WTC11 (cell line): Measurements from ENCODE around the gene EYS.

Source experiments
- ATF2 ChIP-seq: sonication (generic); formaldehyde crosslinking; IDR thresholded peaks from 2 replicates; pipeline ENCODE4 v1.8.1; 2022; ENCODE audit warnings: low read depth, missing genetic modification reagents, borderline replicate concordance
- CBFB ChIP-seq: sonication (generic); formaldehyde crosslinking; IDR thresholded peaks from 2 replicates; pipeline ENCODE4 v1.8.1; 2022; ENCODE audit warnings: mild to moderate bottlenecking, low read depth, missing genetic modification reagents
- CTCF ChIP-seq: fragments of 200-600 bp; IDR thresholded peaks from 2 replicates; pipeline ENCODE4 v1.8.0; 2022; ENCODE audit warnings: antibody characterized with exemption
- E2F5 ChIP-seq: sonication (generic); formaldehyde crosslinking; IDR thresholded peaks from 2 replicates; pipeline ENCODE4 v1.8.1; 2022; ENCODE audit warnings: mild to moderate bottlenecking, moderate library complexity, missing genetic modification reagents
- IRF2 ChIP-seq: sonication (generic); formaldehyde crosslinking; IDR thresholded peaks from 2 replicates; pipeline ENCODE4 v1.8.0; 2022; ENCODE audit warnings: low read depth, missing genetic modification reagents, borderline replicate concordance
- MYBL2 ChIP-seq: sonication (generic); formaldehyde crosslinking; IDR thresholded peaks from 2 replicates; pipeline ENCODE4 v1.8.1; 2023; ENCODE audit warnings: mild to moderate bottlenecking, moderate library complexity, missing genetic modification reagents
- NFYB ChIP-seq: sonication (generic); formaldehyde crosslinking; conservative IDR thresholded peaks from 2 replicates; pipeline ENCODE4 v1.8.0; 2022; ENCODE audit warnings: low read depth, missing genetic modification reagents
- NR2C2 ChIP-seq: sonication (generic); formaldehyde crosslinking; IDR thresholded peaks from 2 replicates; pipeline ENCODE4 v1.8.0; 2022; ENCODE audit warnings: mild to moderate bottlenecking, missing genetic modification reagents
- RELA ChIP-seq: sonication (generic); formaldehyde crosslinking; IDR thresholded peaks from 2 replicates; pipeline ENCODE4 v1.8.1; 2022; ENCODE audit warnings: missing genetic modification reagents, mild to moderate bottlenecking, borderline replicate concordance
- SMAD3 ChIP-seq: sonication (generic); formaldehyde crosslinking; IDR thresholded peaks from 2 replicates; pipeline ENCODE4 v1.8.0; 2022; ENCODE audit warnings: missing genetic modification reagents, mild to moderate bottlenecking, borderline replicate concordance
- TEAD4 ChIP-seq: sonication (generic); formaldehyde crosslinking; IDR thresholded peaks from 2 replicates; pipeline ENCODE4 v1.8.0; 2022; ENCODE audit warnings: mild to moderate bottlenecking, missing genetic modification reagents
- TF ChIP-seq, protein P1 (sequence below): sonication (generic); formaldehyde crosslinking; IDR thresholded peaks from 2 replicates; pipeline ENCODE4 v1.8.1; 2023; ENCODE audit warnings: mild to moderate bottlenecking, missing genetic modification reagents, moderate library complexity
- TF ChIP-seq, protein P2 (sequence below): sonication (generic); formaldehyde crosslinking; IDR thresholded peaks from 2 replicates; pipeline ENCODE4 v1.8.0; 2022; ENCODE audit warnings: mild to moderate bottlenecking, missing genetic modification reagents
- TF ChIP-seq, protein P3 (sequence below): sonication (generic); formaldehyde crosslinking; IDR thresholded peaks from 2 replicates; pipeline ENCODE4 v1.8.1; 2023; ENCODE audit warnings: mild to moderate bottlenecking, missing genetic modification reagents, borderline replicate concordance

DNA sequence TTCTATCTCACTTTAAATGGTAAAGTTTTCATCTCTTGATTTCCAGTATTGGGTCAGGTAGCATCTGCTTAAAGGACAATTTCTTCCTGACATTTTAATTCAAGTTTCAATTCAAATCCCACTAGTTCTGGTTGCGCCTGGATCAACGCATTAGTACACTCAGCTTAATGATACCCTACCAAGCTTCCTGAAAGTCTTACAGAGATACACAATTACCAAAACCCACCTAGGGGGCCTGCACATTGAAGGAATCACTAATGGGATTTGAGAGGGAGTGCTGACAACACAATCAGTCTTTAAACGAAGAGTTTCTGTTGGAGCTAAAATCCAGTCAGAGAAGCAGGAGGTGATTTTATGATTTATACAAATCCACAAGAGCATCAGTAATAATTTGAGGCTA, 1778.4 kb downstream of the EYS start:
- TF ChIP-seq E2F5 (CRISPR knock-in tag) = no peak
- TF ChIP-seq, protein P1, sequence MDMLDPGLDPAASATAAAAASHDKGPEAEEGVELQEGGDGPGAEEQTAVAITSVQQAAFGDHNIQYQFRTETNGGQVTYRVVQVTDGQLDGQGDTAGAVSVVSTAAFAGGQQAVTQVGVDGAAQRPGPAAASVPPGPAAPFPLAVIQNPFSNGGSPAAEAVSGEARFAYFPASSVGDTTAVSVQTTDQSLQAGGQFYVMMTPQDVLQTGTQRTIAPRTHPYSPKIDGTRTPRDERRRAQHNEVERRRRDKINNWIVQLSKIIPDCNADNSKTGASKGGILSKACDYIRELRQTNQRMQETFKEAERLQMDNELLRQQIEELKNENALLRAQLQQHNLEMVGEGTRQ = no peak
- TF ChIP-seq RELA (CRISPR knock-in tag) = no peak
- no peak for TF ChIP-seq CTCF
- TF ChIP-seq MYBL2 (CRISPR knock-in tag) = no peak
- TF ChIP-seq, protein P2, sequence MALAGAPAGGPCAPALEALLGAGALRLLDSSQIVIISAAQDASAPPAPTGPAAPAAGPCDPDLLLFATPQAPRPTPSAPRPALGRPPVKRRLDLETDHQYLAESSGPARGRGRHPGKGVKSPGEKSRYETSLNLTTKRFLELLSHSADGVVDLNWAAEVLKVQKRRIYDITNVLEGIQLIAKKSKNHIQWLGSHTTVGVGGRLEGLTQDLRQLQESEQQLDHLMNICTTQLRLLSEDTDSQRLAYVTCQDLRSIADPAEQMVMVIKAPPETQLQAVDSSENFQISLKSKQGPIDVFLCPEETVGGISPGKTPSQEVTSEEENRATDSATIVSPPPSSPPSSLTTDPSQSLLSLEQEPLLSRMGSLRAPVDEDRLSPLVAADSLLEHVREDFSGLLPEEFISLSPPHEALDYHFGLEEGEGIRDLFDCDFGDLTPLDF (CRISPR knock-in tag) = no peak
- no peak for TF ChIP-seq NR2C2 (CRISPR knock-in tag)
- TF ChIP-seq CBFB (CRISPR knock-in tag) = no peak
- no peak for TF ChIP-seq NFYB
- TF ChIP-seq IRF2 (CRISPR knock-in tag) = no peak
- TF ChIP-seq ATF2 (CRISPR knock-in tag) = no peak
- no peak for TF ChIP-seq TEAD4
- TF ChIP-seq, protein P3, sequence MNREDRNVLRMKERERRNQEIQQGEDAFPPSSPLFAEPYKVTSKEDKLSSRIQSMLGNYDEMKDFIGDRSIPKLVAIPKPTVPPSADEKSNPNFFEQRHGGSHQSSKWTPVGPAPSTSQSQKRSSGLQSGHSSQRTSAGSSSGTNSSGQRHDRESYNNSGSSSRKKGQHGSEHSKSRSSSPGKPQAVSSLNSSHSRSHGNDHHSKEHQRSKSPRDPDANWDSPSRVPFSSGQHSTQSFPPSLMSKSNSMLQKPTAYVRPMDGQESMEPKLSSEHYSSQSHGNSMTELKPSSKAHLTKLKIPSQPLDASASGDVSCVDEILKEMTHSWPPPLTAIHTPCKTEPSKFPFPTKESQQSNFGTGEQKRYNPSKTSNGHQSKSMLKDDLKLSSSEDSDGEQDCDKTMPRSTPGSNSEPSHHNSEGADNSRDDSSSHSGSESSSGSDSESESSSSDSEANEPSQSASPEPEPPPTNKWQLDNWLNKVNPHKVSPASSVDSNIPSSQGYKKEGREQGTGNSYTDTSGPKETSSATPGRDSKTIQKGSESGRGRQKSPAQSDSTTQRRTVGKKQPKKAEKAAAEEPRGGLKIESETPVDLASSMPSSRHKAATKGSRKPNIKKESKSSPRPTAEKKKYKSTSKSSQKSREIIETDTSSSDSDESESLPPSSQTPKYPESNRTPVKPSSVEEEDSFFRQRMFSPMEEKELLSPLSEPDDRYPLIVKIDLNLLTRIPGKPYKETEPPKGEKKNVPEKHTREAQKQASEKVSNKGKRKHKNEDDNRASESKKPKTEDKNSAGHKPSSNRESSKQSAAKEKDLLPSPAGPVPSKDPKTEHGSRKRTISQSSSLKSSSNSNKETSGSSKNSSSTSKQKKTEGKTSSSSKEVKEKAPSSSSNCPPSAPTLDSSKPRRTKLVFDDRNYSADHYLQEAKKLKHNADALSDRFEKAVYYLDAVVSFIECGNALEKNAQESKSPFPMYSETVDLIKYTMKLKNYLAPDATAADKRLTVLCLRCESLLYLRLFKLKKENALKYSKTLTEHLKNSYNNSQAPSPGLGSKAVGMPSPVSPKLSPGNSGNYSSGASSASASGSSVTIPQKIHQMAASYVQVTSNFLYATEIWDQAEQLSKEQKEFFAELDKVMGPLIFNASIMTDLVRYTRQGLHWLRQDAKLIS = no peak
- TF ChIP-seq SMAD3 (CRISPR knock-in tag) = no peak
